Liver (tissue), 9 donors: ENCODE data around the gene CLK1. TPM values are rescaled to one million over a fixed set of nuclear protein-coding genes. Genes with fewer than 3 reads are reported as not detected.

ENCODE experiments used
- DNase-seq: peaks from one replicate; pipeline ENCODE4 v3.0.0-alpha.2; 2017; ENCODE audit warnings: low spot score
- H3K27ac ChIP-seq, 2 donors: one replicate each; pipeline ENCODE4 v1.7.0; 2013; ENCODE audit warnings: inconsistent platforms in 2 of 2, low read length in 2 of 2, control low read depth in 1 of 2, low read depth in 1 of 2, mild to moderate bottlenecking in 1 of 2
- H3K27me3 ChIP-seq, 4 donors: one replicate each; pipeline versions ENCODE4 v1.6.1 to v1.7.0; 2013; ENCODE audit warnings: low read length in 3 of 4, inconsistent platforms in 1 of 4, mild to moderate bottlenecking in 1 of 4, moderate library complexity in 1 of 4; ENCODE audit not compliant: control insufficient read depth in 4 of 4, insufficient read depth in 4 of 4
- H3K36me3 ChIP-seq, 4 donors: one replicate each; pipeline versions ENCODE4 v1.6.1 to v1.7.0; 2013; ENCODE audit warnings: low read length in 3 of 4, mild to moderate bottlenecking in 3 of 4, low read depth in 1 of 4, moderate library complexity in 1 of 4; ENCODE audit not compliant: control insufficient read depth in 4 of 4, insufficient read depth in 3 of 4
- H3K4me1 ChIP-seq, 4 donors: one replicate each; pipeline versions ENCODE4 v1.6.1 to v1.7.0; 2013; ENCODE audit warnings: low read length in 3 of 4, mild to moderate bottlenecking in 3 of 4, moderate library complexity in 1 of 4; ENCODE audit not compliant: control insufficient read depth in 4 of 4, insufficient read depth in 4 of 4
- H3K4me3 ChIP-seq, 3 donors: one replicate each; pipeline versions ENCODE4 v1.6.1 to v1.7.0; 2013; ENCODE audit warnings: low read length in 3 of 3, control low read depth in 1 of 3, low read depth in 1 of 3, mild to moderate bottlenecking in 1 of 3
- H3K9ac ChIP-seq, 2 donors: one replicate each; pipeline ENCODE4 v1.7.0; 2013; ENCODE audit warnings: low read length in 2 of 2, mild to moderate bottlenecking in 2 of 2, moderate library complexity in 2 of 2, control low read depth in 1 of 2, low read depth in 1 of 2
- H3K9me3 ChIP-seq, 4 donors: one replicate each; pipeline versions ENCODE4 v1.6.1 to v1.7.0; 2013; ENCODE audit warnings: low read length in 3 of 4; ENCODE audit not compliant: control insufficient read depth in 4 of 4
- ATF3 ChIP-seq: IDR thresholded peaks from 2 replicates; pipeline ENCODE4 v1.6.1; 2016; ENCODE audit warnings: antibody characterized with exemption
- CTCF ChIP-seq: fragments of 150-350 bp; IDR thresholded peaks from 2 replicates; pipeline ENCODE4 v1.5.1; 2017; ENCODE audit warnings: improper control_type of control experiment, low read depth, low read length; ENCODE audit not compliant: missing input control
- EGR1 ChIP-seq, 2 donors: IDR thresholded peaks; 2 replicates each; pipeline ENCODE4 v1.6.1; 2016 to 2018; ENCODE audit warnings: antibody characterized with exemption in 2 of 2, low read depth in 2 of 2
- FOXA1 ChIP-seq: IDR thresholded peaks from 2 replicates; pipeline ENCODE4 v1.6.1; 2016; ENCODE audit warnings: antibody characterized with exemption
- FOXA2 ChIP-seq: IDR thresholded peaks from 2 replicates; pipeline ENCODE4 v1.6.1; 2016; ENCODE audit warnings: antibody characterized with exemption
- GABPA ChIP-seq, 2 donors: IDR thresholded peaks in 1 of 2; conservative IDR thresholded peaks in 1 of 2; 2 replicates each; pipeline ENCODE4 v1.6.1; 2016; ENCODE audit warnings: antibody characterized with exemption in 2 of 2, mild to moderate bottlenecking in 1 of 2, moderate library complexity in 1 of 2
- HNF4A ChIP-seq, 2 donors: conservative IDR thresholded peaks; 2 replicates each; pipeline ENCODE4 v1.6.1; 2016; ENCODE audit warnings: antibody characterized with exemption in 2 of 2, mild to moderate bottlenecking in 2 of 2
- HNF4G ChIP-seq: IDR thresholded peaks from 2 replicates; pipeline ENCODE4 v1.6.1; 2016; ENCODE audit warnings: antibody characterized with exemption
- JUND ChIP-seq, 2 donors: IDR thresholded peaks; 2 replicates each; pipeline ENCODE4 v1.6.1; 2016; ENCODE audit warnings: antibody characterized with exemption in 2 of 2
- MAX ChIP-seq: IDR thresholded peaks from 2 replicates; pipeline ENCODE4 v1.6.1; 2016; ENCODE audit warnings: antibody characterized with exemption
- NR2F2 ChIP-seq: IDR thresholded peaks from 2 replicates; pipeline ENCODE4 v1.6.1; 2016; ENCODE audit warnings: antibody characterized with exemption
- RAD21 ChIP-seq, 2 donors: IDR thresholded peaks; 2 replicates each; pipeline ENCODE4 v1.6.1; 2016; ENCODE audit warnings: antibody characterized with exemption in 2 of 2, mild to moderate bottlenecking in 2 of 2
- REST ChIP-seq: IDR thresholded peaks from 2 replicates; pipeline ENCODE4 v1.6.1; 2016; ENCODE audit warnings: antibody characterized with exemption, mild to moderate bottlenecking
- RXRA ChIP-seq, 2 donors: IDR thresholded peaks; 2 replicates each; pipeline ENCODE4 v1.6.1; 2017 to 2018; ENCODE audit warnings: antibody characterized with exemption in 2 of 2, mild to moderate bottlenecking in 1 of 2
- SP1 ChIP-seq: IDR thresholded peaks from 2 replicates; pipeline ENCODE4 v1.6.1; 2018; ENCODE audit warnings: antibody characterized with exemption, mild to moderate bottlenecking
- TAF1 ChIP-seq: conservative IDR thresholded peaks from 2 replicates; pipeline ENCODE4 v1.6.1; 2016; ENCODE audit warnings: antibody characterized with exemption, mild to moderate bottlenecking
- YY1 ChIP-seq: IDR thresholded peaks from 2 replicates; pipeline ENCODE4 v1.6.1; 2016; ENCODE audit warnings: antibody characterized with exemption, mild to moderate bottlenecking
- ZBTB33 ChIP-seq: IDR thresholded peaks from 2 replicates; pipeline ENCODE4 v1.6.1; 2016; ENCODE audit warnings: antibody characterized with exemption
- WGBS: extraction: QIAGEN DNeasy Blood & Tissue Kit; methylation state at CpG from one replicate; pipeline ENCODE4 v1.1.7; 2013; 5-methylcytosine and 5-hydroxymethylcytosine counted together
- polyA plus RNA-seq, 2 donors: library from polyadenylated mRNA; stranded (reverse) in 1 of 2; unstranded in 1 of 2; fragments of 200-250 nt in 1 of 2; fragments of >200 nt in 1 of 2; fragmentation: Nextera tagmentation in 1 of 2; extraction: Ambion mirVana in 1 of 2; gene quantifications; one replicate each; pipeline versions ENCODE4 v1.2.1 to v1.2.3, GENCODE V29; 2013 to 2015
- total RNA-seq, 2 donors: library from RNA; depleted of rRNA; stranded (reverse); fragments of >200 nt; gene quantifications; one replicate each; pipeline ENCODE4 v1.2.3, GENCODE V29; 2014
- donor health status: healthy.
- donor health status: healthy.
- donor health status: healthy.
- donor health status: healthy.
- donor health status: healthy.

Gene CLK1
- total and polyA plus RNA-seq, 4 donors: 21.2 to 86.3 (median 61.8) TPM

- peaks cover 18 to 45% (median 44%) of the 10 kb centered on the region in 4 donors for H3K36me3 ChIP-seq
- TF ChIP-seq TAF1 (no peak), HNF4G (no peak), YY1 (no peak), FOXA2 (no peak), GABPA (IDR thresholded peaks at IDR 0.05 in 1 of 2, conservative IDR thresholded peaks at IDR 0.05 in 1 of 2) (no peak), RXRA (IDR thresholded peaks at IDR 0.05) (no peak), NR2F2 (no peak), MAX (no peak), ZBTB33 (no peak), CTCF (no peak), REST (no peak), EGR1 (IDR thresholded peaks at IDR 0.05; ENCODE audit: low read depth in 2 of 2) (no peak), JUND (IDR thresholded peaks at IDR 0.05) (no peak), FOXA1 (no peak), RAD21 (IDR thresholded peaks at IDR 0.05) (no peak)
- H3K27me3 ChIP-seq: no peaks in the 10 kb centered on the region
- WGBS: 93% methylated on average over 14 of the region's 14 CpGs
- no peak overlapping the region for H3K4me3 ChIP-seq
- H3K27ac ChIP-seq: no peak overlapping the region
- H3K9me3 ChIP-seq: no peaks in the 10 kb centered on the region
- no peak for DNase-seq
- H3K9ac ChIP-seq: no peak overlapping the region
- H3K4me1 ChIP-seq: no peaks in the 10 kb centered on the region
Observed at GRCh38 chr2:200850512-200851256, 13.8 kb downstream of the CLK1 start.

- no peaks in the 10 kb centered on the region for H3K27me3 ChIP-seq
- no peak overlapping the region for H3K9ac ChIP-seq
- peaks cover 9 to 25% (median 21%) of the 10 kb centered on the region in 4 donors for H3K36me3 ChIP-seq
- no peak overlapping the region for H3K27ac ChIP-seq
- H3K4me3 ChIP-seq: no peak overlapping the region
- H3K9me3 ChIP-seq: no peaks in the 10 kb centered on the region
- H3K4me1 ChIP-seq: no peaks in the 10 kb centered on the region
- WGBS: 88% methylated on average over 4 of the region's 4 CpGs
- no peak for DNase-seq
- TF ChIP-seq JUND (IDR thresholded peaks at IDR 0.05): no peak
- no peak for TF ChIP-seq RAD21 (IDR thresholded peaks at IDR 0.05)
- no peak for TF ChIP-seq SP1
- TF ChIP-seq ZBTB33: no peak
- no peak for TF ChIP-seq FOXA2
- TF ChIP-seq TAF1: no peak
- no peak for TF ChIP-seq MAX
- TF ChIP-seq EGR1 (IDR thresholded peaks at IDR 0.05; ENCODE audit: low read depth in 2 of 2): no peak
- no peak for TF ChIP-seq HNF4A (conservative IDR thresholded peaks at IDR 0.05)
- TF ChIP-seq GABPA (IDR thresholded peaks at IDR 0.05 in 1 of 2, conservative IDR thresholded peaks at IDR 0.05 in 1 of 2): no peak
- TF ChIP-seq YY1: no peak
- no peak for TF ChIP-seq FOXA1
- no peak for TF ChIP-seq HNF4G
- no peak for TF ChIP-seq RXRA (IDR thresholded peaks at IDR 0.05)
- no peak for TF ChIP-seq ATF3
- no peak for TF ChIP-seq CTCF
Observed at GRCh38 chr2:200847939-200848338, 16.5 kb downstream of the CLK1 start.
